Liver (tissue), 3 donors: ENCODE measurements around the gene TP73.

ENCODE experiments used
- CTCF ChIP-seq: fragments of 150-350 bp; IDR thresholded peaks from 2 replicates; pipeline ENCODE4 v1.5.1; 2017; ENCODE audit warnings: improper control_type of control experiment, low read depth, low read length; ENCODE audit not compliant: missing input control
- EGR1 ChIP-seq, 2 donors: IDR thresholded peaks; 2 replicates each; pipeline ENCODE4 v1.6.1; 2016 to 2018; ENCODE audit warnings: antibody characterized with exemption in 2 of 2, low read depth in 2 of 2
- GABPA ChIP-seq, 2 donors: IDR thresholded peaks in 1 of 2; conservative IDR thresholded peaks in 1 of 2; 2 replicates each; pipeline ENCODE4 v1.6.1; 2016; ENCODE audit warnings: antibody characterized with exemption in 2 of 2, mild to moderate bottlenecking in 1 of 2, moderate library complexity in 1 of 2
- JUND ChIP-seq, 2 donors: IDR thresholded peaks; 2 replicates each; pipeline ENCODE4 v1.6.1; 2016; ENCODE audit warnings: antibody characterized with exemption in 2 of 2
- RAD21 ChIP-seq, 2 donors: IDR thresholded peaks; 2 replicates each; pipeline ENCODE4 v1.6.1; 2016; ENCODE audit warnings: antibody characterized with exemption in 2 of 2, mild to moderate bottlenecking in 2 of 2
- REST ChIP-seq: IDR thresholded peaks from 2 replicates; pipeline ENCODE4 v1.6.1; 2016; ENCODE audit warnings: antibody characterized with exemption, mild to moderate bottlenecking
- SP1 ChIP-seq: IDR thresholded peaks from 2 replicates; pipeline ENCODE4 v1.6.1; 2018; ENCODE audit warnings: antibody characterized with exemption, mild to moderate bottlenecking
- TAF1 ChIP-seq: conservative IDR thresholded peaks from 2 replicates; pipeline ENCODE4 v1.6.1; 2016; ENCODE audit warnings: antibody characterized with exemption, mild to moderate bottlenecking
- ZBTB33 ChIP-seq: IDR thresholded peaks from 2 replicates; pipeline ENCODE4 v1.6.1; 2016; ENCODE audit warnings: antibody characterized with exemption
- TF ChIP-seq, protein P1 (sequence below): IDR thresholded peaks from 2 replicates; pipeline ENCODE4 v1.6.1; 2016; ENCODE audit warnings: antibody characterized with exemption
- donor health status: healthy.
- donor health status: healthy.

DNA sequence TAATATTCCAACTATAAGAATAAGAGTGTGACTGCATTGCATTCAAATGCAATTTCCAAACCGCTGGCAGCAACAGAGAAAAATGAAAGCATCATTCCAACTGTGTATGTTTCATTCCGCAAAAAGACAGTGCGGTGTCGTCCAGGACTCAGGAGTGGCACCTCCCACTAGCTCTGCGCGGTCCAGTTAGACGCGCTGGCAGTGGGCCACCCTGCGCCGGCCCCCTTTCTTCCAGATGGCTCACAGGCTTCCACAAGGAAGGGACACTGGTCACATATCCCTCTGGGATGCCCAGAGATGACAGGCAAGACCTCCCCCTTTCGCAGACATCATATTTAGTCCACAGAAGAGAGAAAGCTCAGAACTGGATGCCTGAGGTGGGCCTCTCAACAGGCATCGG is 14.3 kb upstream of the TP73 start:
- TF ChIP-seq, protein P1, sequence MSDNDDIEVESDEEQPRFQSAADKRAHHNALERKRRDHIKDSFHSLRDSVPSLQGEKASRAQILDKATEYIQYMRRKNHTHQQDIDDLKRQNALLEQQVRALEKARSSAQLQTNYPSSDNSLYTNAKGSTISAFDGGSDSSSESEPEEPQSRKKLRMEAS = no peak
- TF ChIP-seq CTCF (no peak), SP1 (no peak), JUND (IDR thresholded peaks at IDR 0.05) (no peak), GABPA (IDR thresholded peaks at IDR 0.05 in 1 of 2, conservative IDR thresholded peaks at IDR 0.05 in 1 of 2) (no peak), ZBTB33 (no peak), TAF1 (no peak), REST (no peak), RAD21 (IDR thresholded peaks at IDR 0.05) (no peak), EGR1 (IDR thresholded peaks at IDR 0.05; ENCODE audit: low read depth in 2 of 2) (no peak)
